HL-60/S4 (cell line): ENCODE data around the gene SPINK13.
"Not testable (repeated sequence)": the region's sequence is repeated elsewhere in the genome, so short reads cannot be mapped to it uniquely, and the experiment has no call there.

Experiments used
- in situ Hi-C: fragments of 300-500 bp; cut with MboI; formaldehyde crosslinking; loops from 2 replicates; pipeline ENCODE4 v1.14.3; 2022; ENCODE audit warnings: low sequenced_read_pairs

Gene SPINK13

DNA sequence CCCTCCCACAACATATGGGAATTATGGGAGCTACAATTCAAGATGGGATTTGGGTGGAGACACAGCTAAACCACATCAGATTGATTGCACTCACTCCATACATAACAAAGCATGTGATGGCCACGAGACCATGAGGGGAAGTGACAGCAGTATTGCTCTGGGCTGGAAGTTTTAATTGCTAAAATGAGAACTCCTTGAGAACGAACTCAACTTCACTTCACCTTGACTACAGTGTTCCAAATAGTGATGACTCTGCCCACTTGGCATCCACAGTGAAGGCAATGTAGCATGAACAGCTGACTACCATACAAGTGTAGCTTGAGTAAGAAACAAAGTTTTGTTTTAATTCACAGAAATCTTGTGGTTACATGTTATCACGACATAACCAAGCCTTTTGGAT, 42.9 kb downstream of the SPINK13 start:
- in situ Hi-C loops: no loop called here

DNA sequence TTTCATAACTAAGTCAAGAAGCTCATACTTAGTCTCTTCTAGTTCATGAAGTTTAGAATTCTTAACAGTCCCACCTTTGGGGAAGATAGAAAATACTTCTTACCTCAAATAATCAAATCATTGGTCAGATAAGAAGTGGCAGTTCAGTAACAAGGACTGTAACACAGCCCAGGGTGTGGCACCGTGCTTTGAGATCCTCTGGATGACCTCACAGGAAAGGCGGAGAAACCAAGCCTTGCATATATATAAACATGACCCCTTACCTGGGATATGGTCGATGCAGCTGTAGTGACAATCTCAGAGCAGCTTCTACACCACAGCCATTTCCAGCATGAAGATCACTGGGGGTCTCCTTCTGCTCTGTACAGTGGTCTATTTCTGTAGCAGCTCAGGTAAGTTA, 43.6 kb downstream of the SPINK13 start, which contains the start of gene SPINK7:
Gene SPINK7, plus strand, starts transcription at position 271 of the 400 bp plus-strand sequence. Its CDS starts 61 bp downstream, at position 332.
- in situ Hi-C loops: no loop called here

DNA sequence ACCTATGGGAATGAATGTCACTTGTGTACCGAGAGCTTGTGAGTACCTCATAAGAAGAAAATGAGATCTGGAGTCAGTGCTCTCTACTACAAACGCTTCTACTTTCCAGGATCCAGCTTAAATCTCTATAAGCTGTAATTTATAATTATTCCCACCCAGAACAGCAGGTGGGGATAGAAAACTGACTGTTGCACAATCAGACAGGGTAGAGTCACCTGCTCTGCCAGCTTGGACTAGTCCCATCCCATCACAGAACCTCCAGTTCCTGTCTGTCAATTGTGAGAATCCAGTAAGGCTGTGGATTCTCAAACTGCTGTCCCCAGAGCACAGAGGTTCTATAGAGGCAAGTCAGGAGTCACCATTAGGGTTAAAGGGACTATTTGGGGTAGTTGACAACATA, 45.6 kb downstream of the SPINK13 start:
- in situ Hi-C loops: no loop called here

DNA sequence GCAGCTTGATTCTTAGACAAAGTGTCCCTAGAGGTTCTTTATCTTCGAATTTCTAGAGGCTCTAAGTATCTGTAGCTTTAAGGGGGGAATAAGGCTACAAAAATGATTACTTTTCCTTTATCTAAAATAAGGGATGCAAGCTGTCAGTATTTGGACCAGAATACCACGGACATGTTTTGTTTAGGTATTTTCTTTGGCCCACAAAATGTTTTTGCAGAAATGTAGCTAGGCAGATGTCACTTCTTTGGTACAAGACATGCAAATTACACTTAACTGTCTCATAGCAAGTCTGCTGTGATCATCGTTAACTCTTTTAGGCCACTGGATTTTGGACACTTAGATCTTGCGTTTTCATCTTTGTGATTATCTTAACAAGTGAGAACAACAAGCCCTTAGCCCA, 46.1 kb downstream of the SPINK13 start:
- in situ Hi-C loops: no loop called here

DNA sequence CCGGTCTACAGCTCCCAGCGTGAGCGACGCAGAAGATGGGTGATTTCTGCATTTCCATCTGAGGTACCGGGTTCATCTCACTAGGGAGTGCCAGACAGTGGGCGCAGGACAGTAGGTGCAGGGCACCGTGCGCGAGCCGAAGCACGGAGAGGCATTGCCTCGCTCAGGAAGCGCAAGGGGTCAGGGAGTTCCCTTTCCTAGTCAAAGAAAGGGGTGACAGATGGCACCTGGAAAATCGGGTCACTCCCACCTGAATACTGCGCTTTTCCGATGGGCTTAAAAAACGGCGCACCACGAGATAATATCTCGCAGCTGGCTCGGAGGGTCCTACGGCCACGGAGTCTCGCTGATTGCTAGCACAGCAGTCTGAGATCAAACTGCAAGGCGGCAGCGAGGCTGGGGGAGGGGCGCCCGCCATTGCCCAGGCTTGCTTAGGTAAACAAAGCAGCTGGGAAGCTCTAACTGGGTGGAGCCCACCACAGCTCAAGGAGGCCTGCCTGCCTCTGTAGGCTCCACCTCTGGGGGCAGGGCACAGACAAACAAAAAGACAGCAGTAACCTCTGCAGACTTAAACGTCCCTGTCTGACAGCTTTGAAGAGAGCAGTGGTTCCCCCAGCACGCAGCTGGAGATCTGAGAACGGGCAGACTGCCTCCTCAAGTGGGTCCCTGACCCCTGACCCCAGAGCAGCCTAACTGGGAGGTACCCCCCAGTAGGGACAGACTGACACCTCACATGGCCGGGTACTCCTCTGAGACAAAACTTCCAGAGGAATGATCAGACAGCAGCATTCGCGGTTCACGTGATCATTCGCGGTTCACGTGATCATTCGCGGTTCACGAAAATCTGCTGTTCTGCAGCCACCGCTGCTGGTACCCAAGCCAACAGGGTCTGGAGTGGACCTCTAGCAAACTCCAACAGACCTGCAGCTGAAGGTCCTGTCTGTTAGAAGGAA, 51.7 kb downstream of the SPINK13 start:
- in situ Hi-C loops: not testable (repeated sequence)

DNA sequence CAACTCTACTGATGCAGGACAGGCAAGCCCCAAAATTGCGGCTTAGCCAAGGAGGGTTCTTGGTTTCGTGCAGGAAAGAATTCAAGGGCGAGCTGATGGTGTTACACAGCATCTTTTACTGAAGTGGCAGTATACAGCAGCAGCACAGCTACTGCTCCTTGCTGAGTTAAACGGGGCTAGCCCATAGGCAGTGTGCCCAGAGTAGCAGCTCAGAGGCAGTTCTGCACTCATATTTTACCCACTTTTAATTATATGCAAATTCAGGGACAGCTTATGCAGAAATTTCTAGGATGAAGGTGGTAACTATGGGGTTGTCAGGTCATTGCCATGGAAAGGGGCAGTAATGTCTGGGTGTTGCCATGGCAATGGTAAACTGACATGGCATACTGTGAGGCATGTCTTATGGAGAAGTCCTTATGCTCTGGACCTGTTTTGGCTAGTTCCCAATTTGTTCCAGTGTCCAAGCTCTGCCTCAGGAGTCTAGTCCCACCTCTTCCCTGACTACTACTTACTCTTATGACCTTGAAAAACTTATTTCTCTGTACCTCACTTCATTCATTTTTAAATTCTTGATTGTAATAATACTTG, 64.8 kb downstream of the SPINK13 start:
- in situ Hi-C loops: no loop called here

DNA sequence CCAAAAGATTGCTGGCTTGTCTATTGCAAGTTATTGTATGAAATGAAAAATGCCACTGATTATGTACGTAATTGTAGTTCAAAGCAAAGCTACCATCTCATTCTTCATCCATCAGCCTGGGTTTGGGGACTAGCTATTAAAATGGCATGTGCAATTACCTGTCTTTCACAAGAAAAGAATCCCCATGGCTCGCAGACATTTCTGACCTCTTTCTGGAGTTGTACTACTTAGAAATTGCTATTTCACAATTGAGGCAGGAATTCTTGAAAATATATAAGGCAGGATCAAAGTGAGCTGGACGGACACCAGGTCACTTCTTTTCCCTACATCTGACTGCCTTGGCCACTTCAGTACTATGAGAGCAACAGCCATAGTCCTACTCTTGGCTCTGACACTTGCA, 66.7 kb downstream of the SPINK13 start, which contains the start of gene SPINK9:
Gene SPINK9, plus strand, starts transcription at position 301 of the 400 bp plus-strand sequence. Its CDS starts 55 bp downstream, at position 356.
- in situ Hi-C loops: no loop called here
